ENCODE results near the gene GIGYF1.
"Not testable (repeated sequence)": the region's sequence is repeated elsewhere in the genome, so short reads cannot be mapped to it uniquely, and the experiment has no call there.

The GIGYF1 gene

DNA sequence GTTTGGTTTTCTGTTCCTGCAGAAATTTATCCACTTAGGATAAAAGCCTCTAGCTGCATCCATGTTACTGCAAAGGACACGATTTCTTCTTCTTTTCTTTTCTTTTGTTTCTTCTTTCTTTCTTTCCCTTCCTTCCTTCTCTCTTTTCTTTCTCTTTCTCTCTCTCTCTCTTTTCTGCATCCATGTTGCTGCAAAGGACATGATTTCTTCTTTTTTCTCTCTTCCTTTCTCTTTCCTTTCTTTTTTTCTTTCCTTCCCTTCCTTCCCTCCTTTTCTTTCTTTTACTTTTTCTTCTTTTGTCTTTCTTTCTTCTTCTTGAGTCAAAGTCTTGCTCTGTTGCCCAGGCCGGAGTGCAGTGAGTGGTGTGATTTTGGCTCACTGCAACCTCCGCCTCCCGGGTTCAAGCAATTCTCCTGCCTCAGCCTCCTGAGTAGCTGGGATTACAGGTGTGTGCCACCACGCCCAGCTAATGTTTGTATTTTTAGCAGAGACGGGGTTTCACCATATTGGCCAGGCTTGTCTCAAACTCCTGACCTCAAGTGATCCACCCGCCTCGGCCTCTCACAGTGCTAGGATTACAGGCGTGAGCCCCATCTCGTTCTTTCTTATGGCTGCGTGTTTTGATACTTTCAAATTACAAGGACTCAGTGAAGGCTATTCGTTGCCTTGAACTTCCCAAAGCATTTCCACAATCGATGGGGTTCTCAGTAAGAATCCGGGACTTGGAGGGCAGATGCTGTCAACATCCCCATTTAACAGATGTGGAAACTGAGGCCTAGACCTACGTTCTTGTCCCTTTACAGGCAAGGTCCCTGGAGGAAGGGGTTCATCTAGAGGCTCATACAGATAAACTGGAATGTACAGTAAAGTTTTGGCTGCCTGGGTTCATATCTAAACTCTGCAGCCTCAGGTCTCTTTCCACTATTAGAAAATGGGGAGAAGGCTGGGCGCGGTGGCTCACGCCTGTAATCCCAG lies 22.4 kb downstream of the GIGYF1 start:
- DNase-seq, result no peak

DNA sequence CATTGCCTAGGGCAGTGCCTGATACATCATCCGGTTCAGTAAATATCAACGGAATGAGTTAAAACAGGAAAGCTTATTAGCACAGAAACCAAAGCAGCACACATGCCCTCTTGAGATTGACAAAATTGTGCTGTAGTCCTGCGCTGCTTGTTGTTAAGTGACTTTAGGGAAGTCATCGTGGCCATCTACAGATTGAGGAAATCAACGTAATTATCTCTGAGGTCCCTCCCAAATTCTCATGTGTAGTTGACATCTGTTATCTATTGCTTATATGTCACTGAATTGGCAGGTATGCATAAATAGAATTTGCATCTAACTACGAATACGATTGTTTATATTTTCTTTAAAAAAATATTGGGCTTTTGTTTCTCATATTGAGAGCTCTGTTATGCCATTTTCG lies 24.0 kb downstream of the GIGYF1 start:
- no peak for DNase-seq

- not testable (repeated sequence) for DNase-seq
These were observed 24.9 kb downstream of the GIGYF1 start for GRCh38 chr7:100669106-100669505.

DNA sequence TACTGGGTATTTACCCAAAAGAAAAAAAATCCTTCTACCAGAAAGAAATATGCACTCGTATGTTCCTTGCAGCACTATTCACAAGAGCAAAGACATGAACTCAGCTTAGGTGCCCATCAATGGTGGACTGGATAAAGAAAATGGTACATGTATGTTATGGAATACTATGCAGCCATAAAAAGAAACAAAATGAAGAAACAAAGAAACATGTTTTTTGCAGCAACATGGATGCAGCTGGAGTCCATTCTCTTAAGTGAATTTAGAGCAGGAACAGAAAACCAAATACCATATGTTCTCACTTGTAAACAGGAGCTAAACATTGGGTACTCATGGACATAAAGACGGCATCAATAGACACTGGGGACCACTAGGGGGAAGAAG lies 26.0 kb downstream of the GIGYF1 start:
- DNase-seq, result no peak

- no peak for DNase-seq
These were observed 26.6 kb downstream of the GIGYF1 start for GRCh38 chr7:100667331-100668068.

DNA sequence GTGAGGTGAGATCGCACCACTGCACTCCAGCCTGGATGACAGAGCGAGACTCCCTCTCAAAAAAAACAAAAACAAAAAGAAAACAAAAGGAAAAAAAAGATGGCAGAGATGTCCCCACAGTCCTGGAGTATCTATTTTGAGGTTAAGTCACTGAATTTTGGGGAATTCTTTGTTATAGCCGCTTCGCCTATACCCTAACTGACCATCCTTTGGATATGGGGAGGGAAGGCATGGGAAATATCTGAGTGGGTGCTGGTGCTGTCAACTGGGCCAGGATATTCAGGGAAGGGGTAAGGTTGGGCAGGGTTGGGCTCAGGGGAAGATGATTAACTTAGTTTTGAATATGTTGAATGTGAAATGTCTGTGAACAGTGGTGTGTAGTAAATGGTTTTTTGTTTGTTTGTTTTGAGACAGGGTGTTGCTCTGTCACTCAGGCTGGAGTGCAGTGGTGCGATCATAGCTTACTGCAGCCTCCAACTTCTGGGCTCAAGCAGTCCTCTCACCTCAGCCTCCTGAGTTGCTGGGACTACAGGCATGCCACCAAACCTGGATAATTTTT lies 28.8 kb downstream of the GIGYF1 start:
- DNase-seq, result no peak

DNA sequence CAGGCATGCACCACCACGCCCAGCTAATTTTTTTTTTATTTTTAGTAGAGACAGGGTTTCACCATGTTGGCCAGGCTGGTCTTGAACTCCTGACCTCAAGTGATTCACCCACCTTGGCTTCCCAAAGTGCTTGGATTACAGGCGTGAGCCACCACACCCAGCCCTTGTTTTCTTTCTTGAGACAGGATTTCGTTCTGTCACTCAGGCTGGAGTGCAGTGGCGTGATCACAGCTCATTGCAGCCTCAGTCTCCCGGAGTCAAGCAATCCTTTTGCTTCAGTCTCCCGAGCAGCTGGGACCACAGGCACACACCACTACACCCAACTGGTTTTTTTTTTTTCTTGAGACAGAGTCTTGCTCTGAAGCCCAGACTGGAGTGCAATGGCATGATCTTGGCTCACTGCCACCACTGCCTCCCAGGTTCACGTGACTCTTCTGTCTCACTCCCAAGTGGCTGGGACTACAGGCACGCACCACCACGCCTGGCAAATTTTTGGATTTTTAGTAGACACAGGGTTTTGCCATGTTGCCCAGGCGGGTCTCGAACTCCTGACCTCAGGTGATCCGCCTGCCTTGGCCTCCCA lies 31.8 kb downstream of the GIGYF1 start:
- DNase-seq, result not testable (repeated sequence)

GRCh38 chr7:100655908-100656674 lies 38.0 kb downstream of the GIGYF1 start, which contains the start of gene ACTL6B:
Gene ACTL6B, minus strand, starts transcription at chr7:100656448. Its CDS starts 94 bp downstream, at chr7:100656354.
- DNase-seq, result peak; percentile 43

DNA sequence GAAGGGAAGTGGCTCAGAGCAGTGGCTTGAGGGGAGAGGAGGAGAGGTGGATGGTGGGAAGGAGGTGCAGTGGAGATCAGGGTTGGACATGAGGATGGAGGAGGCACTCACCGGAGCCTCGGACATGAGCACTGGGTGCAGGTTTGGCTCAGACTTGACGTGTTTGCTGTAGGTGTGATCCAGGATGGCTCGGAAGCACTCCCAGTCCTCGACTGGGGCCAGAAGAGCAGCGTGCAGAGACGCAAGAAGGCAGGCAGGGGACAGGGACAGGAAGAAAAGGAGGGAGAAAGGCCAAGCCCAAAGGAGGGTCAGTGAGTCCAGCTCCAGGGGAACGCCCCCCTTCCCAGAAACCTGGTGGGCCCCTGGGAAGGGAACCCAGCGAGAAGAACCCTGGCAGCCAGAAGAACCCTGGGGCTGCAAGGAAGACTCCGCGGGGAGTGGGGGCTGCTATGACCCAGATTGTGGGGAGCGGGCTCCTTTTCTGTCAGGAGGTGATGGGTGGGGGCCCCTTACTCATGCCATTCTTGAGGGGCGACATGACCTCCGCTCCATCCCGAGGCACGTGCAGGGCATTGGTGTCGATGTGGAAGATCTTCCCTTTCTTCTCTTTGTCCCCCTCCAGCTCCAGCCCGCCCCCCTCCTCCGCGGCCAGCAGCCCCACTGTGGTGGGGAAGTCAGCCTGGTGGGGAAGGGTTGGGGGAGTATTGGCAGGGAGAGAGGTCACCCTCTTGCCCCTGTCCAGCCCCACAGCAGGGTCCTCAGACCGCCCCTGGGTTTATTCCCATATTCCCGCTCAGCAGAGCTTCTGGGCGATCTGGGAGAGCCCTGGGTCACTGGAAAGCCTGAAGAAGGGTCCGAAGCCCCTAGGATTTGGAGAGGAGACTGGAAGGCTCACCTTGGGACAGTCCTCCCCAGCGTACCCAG lies 38.9 kb downstream of the GIGYF1 start:
- DNase-seq, result no peak

DNA sequence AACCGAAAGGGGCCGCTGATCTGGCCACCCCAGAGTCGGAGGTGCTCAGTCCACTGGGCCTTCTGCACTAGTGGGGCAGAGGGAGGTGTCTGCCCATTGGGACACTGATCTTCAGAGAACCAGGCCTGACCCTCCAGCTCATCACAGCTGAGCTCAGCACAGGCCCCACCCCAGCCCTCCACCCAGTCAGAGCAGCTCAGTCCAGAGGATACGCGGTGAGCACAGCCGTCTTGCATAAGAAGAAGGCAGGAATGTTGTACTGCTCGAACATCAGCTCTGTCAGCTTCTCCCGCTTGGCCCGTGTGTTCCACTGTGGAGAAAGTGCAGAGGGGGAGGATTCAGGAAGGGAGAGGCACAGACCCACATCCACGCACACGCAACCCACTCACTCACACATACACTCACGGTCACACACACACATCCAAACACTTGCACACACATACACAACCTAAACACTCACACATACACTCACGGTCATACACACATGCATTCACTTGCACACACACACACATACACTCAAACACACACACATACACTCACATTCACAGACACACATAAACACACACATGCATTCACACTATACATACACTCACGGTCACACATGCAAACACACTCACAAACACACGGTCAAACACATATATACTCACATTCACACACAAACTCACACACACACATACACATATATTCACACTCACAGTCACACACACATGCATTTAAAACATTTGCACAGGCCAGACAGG lies 44.1 kb downstream of the GIGYF1 start:
- no peak for DNase-seq

DNA sequence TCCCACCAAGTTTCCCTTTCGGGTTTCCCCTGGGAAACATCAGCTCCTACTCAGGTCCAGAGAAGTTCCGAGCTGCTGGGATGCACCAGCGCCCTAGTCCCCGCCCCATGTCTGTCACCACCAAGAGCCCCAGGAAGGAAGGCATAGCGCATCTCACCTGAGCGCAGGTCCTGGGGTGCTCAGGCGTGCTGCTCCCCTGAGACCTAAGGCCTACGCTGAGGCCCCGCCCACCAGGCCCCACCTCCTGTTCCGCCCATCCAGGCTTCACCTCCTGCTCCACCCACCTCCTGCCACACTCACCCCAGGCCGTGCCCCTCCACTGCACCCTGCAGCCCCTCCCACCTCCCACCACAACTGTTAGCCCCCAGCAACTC lies 51.5 kb downstream of the GIGYF1 start:
- DNase-seq, result no peak

DNA sequence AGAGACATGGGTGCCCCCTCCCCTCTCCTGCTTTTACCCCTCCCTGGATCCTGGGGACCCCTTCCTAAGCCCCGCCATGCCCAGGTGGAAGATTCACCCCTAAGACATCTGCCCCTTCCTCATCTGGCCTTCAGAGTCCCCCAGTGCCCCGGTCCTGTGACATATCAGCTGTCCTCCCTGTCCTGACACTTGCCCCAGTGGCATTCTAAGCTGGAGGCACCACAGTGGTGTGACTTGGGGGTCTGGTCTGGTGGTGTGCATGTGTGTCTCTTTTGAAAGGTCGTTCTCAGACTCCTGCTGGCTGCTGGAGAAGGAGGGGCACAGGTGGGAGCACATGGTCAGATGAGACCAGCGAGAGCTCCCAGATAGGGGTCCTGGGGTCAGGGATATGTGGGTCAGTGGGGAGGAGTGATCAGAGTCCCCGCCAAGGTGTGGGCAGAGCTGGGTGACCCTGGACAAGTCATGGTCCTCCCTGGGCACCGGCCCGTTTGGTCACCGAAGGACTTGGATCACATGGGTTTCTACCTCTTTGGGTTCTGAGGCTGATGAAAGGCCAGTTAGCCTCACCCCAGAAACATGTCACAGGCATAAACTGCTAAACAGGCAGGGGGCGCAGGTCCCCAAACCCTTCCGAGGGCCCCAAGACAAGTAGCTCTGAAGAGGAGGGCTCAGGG lies 52.1 kb downstream of the GIGYF1 start:
- DNase-seq, result no peak

DNA sequence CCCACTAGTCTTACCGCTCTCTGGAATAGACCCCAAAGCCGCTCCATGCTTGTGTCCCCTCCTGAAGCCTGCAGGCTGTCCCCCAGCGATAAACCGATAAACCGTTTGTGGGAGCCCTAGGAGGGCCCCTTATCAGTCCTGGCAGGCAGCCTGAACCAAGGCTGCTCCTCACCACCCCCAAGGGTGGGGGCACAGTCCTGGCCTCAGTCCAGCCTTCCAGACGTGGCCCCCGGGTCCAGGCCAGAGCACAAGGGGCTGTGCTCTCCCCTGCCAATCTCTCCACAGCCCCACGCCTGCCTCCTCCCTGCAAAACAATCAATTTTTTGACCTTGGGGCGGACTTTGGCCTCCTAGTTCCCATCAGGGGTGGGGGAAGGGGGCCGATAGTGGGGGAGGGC lies 52.6 kb downstream of the GIGYF1 start, which contains the start of gene TFR2:
TSS of gene TFR2 (minus strand) at position 90 of the 397 bp plus-strand sequence. CDS start at position 47, 43 bp downstream.
- DNase-seq, result no peak

GRCh38 chr7:100640517-100641440 lies 53.3 kb downstream of the GIGYF1 start:
- no peak for DNase-seq

- no peak for DNase-seq
These were observed 54.0 kb downstream of the GIGYF1 start for GRCh38 chr7:100639995-100640516.

- no peak for DNase-seq
These were observed 60.9 kb downstream of the GIGYF1 start for GRCh38 chr7:100632951-100633717.

- no peak for DNase-seq
These were observed 64.0 kb downstream of the GIGYF1 start for GRCh38 chr7:100630066-100630465.

Data from NCI-H1436 treated with DMSO at 0.1 percent for 48 hours (cell line).